Endothelial cell of umbilical vein (primary cell): Measurements from ENCODE around the gene PKNOX2. TPM values are rescaled to one million over a fixed set of nuclear protein-coding genes. Genes with fewer than 3 reads are reported as not detected.

Experiments
- BruUV-seq: library from RNA; stranded (reverse); fragments of 400-500 nt; replicated peaks from 2 replicates; lab custom pipeline; 2021; lab: Mats Ljungman, UMichigan
- CTCF ChIA-PET: fragments of 300-600, 350-600 bp; sonication (Branson Sonifier 250); formaldehyde crosslinking; loops from one replicate; lab custom pipeline; 2021; ENCODE audit warnings: antibody characterized with exemption, inconsistent platforms; lab: Charles Lee
- POLR2A ChIA-PET: fragments of 300-600, 350-600 bp; sonication (Branson Sonifier 250); formaldehyde crosslinking; loops from one replicate; lab custom pipeline; 2021; ENCODE audit warnings: antibody characterized with exemption, inconsistent platforms; lab: Charles Lee
- DNase-seq: peaks from one replicate; pipeline ENCODE4 v3.0.0-alpha.2; 2011; ENCODE audit warnings: low read depth, low spot score
- FAIRE-seq: peaks from 2 replicates; lab custom pipeline; 2011; peaks lifted over from hg19 to GRCh38; lab: Jason Lieb, UNC
- H2AFZ ChIP-seq: 2 replicates; pipeline ENCODE4 v1.6.0; 2012; ENCODE audit warnings: low read depth, low read length, control low read depth, inconsistent platforms
- H3K27ac ChIP-seq: 2 replicates; pipeline ENCODE4 v1.5.1; 2011; ENCODE audit warnings: low read depth, mild to moderate bottlenecking, control low read depth, low read length, moderate library complexity; ENCODE audit not compliant: insufficient read depth
- H3K27me3 ChIP-seq, 2 experiments: 2 replicates each; pipeline versions ENCODE4 v1.6.0 to v1.6.1; 2011; ENCODE audit warnings: low read length in 2 of 2, mixed read lengths in 1 of 2; ENCODE audit not compliant: control insufficient read depth in 2 of 2, insufficient read depth in 2 of 2
- H3K36me3 ChIP-seq, 2 experiments: 2 replicates in 1 of 2; 3 replicates in 1 of 2; pipeline ENCODE4 v1.5.1; 2011; ENCODE audit warnings: low read length in 2 of 2, mild to moderate bottlenecking in 1 of 2, moderate library complexity in 1 of 2; ENCODE audit not compliant: control insufficient read depth in 2 of 2, insufficient read depth in 2 of 2; ENCODE audit errors: extremely low read depth in 1 of 2
- H3K4me1 ChIP-seq: 3 replicates; pipeline ENCODE4 v1.5.1; 2011; ENCODE audit warnings: mild to moderate bottlenecking, low read length; ENCODE audit not compliant: control insufficient read depth, insufficient read depth; ENCODE audit errors: extremely low read depth
- H3K4me2 ChIP-seq: 2 replicates; pipeline ENCODE4 v1.6.1; 2011; ENCODE audit warnings: low read length, control low read depth, mixed read lengths; ENCODE audit not compliant: insufficient read depth
- H3K4me3 ChIP-seq, 3 experiments: fragments of 200-600 bp in 1 of 3; sonication (generic), shearing (Covaris generic) in 1 of 3; replicated peaks in 1 of 3; 2 replicates each; pipeline ENCODE4 v1.5.1; 2011 to 2016; ENCODE audit warnings: control low read depth in 3 of 3, low read length in 3 of 3, mild to moderate bottlenecking in 2 of 3, inconsistent platforms in 1 of 3, low read depth in 1 of 3, moderate library complexity in 1 of 3; ENCODE audit not compliant: insufficient read depth in 1 of 3
- H3K79me2 ChIP-seq: 2 replicates; pipeline ENCODE4 v1.6.0; 2012; ENCODE audit warnings: low read length, inconsistent platforms; ENCODE audit not compliant: control insufficient read depth, insufficient read depth
- H3K9ac ChIP-seq: replicated peaks from 2 replicates; pipeline ENCODE3; 2011; ENCODE audit warnings: low read length, control low read depth; ENCODE audit not compliant: insufficient read depth; ENCODE audit errors: extremely low read depth
- H3K9me1 ChIP-seq: replicated peaks from 3 replicates; pipeline ENCODE4 v1.6.0; 2011; ENCODE audit warnings: mild to moderate bottlenecking, low read length; ENCODE audit not compliant: control insufficient read depth, insufficient read depth; ENCODE audit errors: extremely low read depth
- H3K9me3 ChIP-seq: replicated peaks from 2 replicates; pipeline ENCODE4 v1.5.1; 2012; ENCODE audit warnings: low read length, inconsistent platforms; ENCODE audit not compliant: control insufficient read depth, insufficient read depth
- H4K20me1 ChIP-seq: replicated peaks from 2 replicates; pipeline ENCODE3; 2011; ENCODE audit warnings: mild to moderate bottlenecking, low read length; ENCODE audit not compliant: control insufficient read depth, insufficient read depth; ENCODE audit errors: extremely low read depth
- CTCF ChIP-seq, 2 donors: IDR thresholded peaks; 1 replicate in 1 of 2; 2 replicates in 1 of 2; pipeline ENCODE4 v1.5.1; 2011; ENCODE audit warnings: low read length in 2 of 2, mild to moderate bottlenecking in 2 of 2, moderate library complexity in 2 of 2, control low read depth in 1 of 2, inconsistent platforms in 1 of 2, low read depth in 1 of 2; ENCODE audit not compliant: insufficient read depth in 1 of 2; ENCODE audit errors: extremely low read depth in 1 of 2
- EZH2 ChIP-seq: IDR thresholded peaks from 2 replicates; pipeline ENCODE4 v1.6.1; 2012; ENCODE audit warnings: borderline replicate concordance, low read depth, mild to moderate bottlenecking, moderate library complexity, low read length, inconsistent platforms; ENCODE audit not compliant: severe bottlenecking
- FOS ChIP-seq: IDR thresholded peaks from 2 replicates; pipeline ENCODE4 v1.6.1; 2011; ENCODE audit warnings: mild to moderate bottlenecking, low read length, moderate library complexity, borderline replicate concordance; ENCODE audit not compliant: insufficient read depth
- GATA2 ChIP-seq: IDR thresholded peaks from 2 replicates; pipeline ENCODE4 v1.7.0; 2011; ENCODE audit warnings: low read depth, mild to moderate bottlenecking, moderate library complexity, mixed read lengths, low read length; ENCODE audit not compliant: insufficient read length, insufficient read depth
- JUN ChIP-seq: IDR thresholded peaks from 2 replicates; pipeline ENCODE4 v1.6.1; 2011; ENCODE audit warnings: borderline replicate concordance, low read depth; ENCODE audit not compliant: insufficient read length, insufficient read depth
- MAX ChIP-seq: IDR thresholded peaks from 2 replicates; pipeline ENCODE4 v1.6.1; 2011; ENCODE audit not compliant: insufficient read depth, insufficient read length
- MYC ChIP-seq: IDR thresholded peaks from one replicate; pipeline ENCODE4 v1.6.1; 2011; ENCODE audit warnings: mild to moderate bottlenecking, low read depth, low read length
- POLR2A ChIP-seq: IDR thresholded peaks from 2 replicates; pipeline ENCODE4 v1.6.1; 2012; ENCODE audit warnings: low read depth, mild to moderate bottlenecking, control low read depth, low read length
- POLR2AphosphoS5 ChIP-seq: IDR thresholded peaks from 2 replicates; pipeline ENCODE4 v1.6.1; 2012; ENCODE audit warnings: low read depth, mild to moderate bottlenecking, control low read depth, low read length, moderate library complexity; ENCODE audit not compliant: insufficient read depth
- dilution Hi-C: fragments of 300-500 bp; cut with MboI; formaldehyde crosslinking; loops from one replicate; pipeline ENCODE4 v1.15.0; 2019; ENCODE audit warnings: low sequenced_read_pairs; ENCODE audit not compliant: extremely low pct_ligation_motif_present
- intact Hi-C: fragments of 100-400 bp; cut with micrococcal nuclease; formaldehyde crosslinking; loops from one replicate; pipeline ENCODE4 v1.10.0; 2022
- polyA plus RNA-seq, 4 experiments: library from polyadenylated mRNA; depleted of rRNA in 3 of 4; stranded (reverse) in 3 of 4; unstranded in 1 of 4; fragments of >200 nt; gene quantifications; 2 replicates each; pipeline versions ENCODE4 v1.2.1 to v1.2.3, GENCODE V29; 2011 to 2012; ENCODE audit warnings: missing spikeins in 1 of 4
- total RNA-seq: library from RNA; stranded (reverse); gene quantifications from 2 replicates; pipeline ENCODE4 v1.2.3, GENCODE V29; 2021

PKNOX2 gene
- total and polyA plus RNA-seq, 2 donors (not counting 3 experiments of a cell fraction or from before 2014, with no cell fraction given): 0.11 to 0.91 TPM

DNA sequence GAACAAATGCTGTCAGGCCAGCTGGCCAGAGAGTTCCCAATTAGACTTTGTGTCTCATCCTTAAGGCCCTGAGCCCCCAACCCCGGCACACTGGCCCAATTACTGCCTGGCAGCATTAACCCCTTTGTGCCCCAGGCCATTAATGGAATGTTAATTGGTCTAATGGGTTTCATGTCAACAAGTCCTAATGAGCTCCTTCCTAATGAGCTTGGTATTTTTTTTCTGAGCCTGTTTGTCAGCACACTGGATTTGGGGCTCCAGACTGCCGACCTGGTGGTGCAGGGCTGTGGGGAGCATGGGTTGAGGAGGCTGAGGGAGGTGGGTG lies 182.7 kb downstream of the PKNOX2 start:
- CTCF ChIA-PET: interaction anchor here (0.5 to 6.9 kb wide), 28 partner anchors 11 to 463 kb away, joined by 3 to 188 read pairs (median 10); partner anchors contain the start of genes PKNOX2 and TMEM218
- no peaks in the 10 kb centered on the region for H4K20me1 ChIP-seq

More for the DNA sequence above, 182.7 kb downstream of the PKNOX2 start:
- no peak for DNase-seq
- peaks cover 0 to under 1% of the 10 kb centered on the region in 2 experiments for H3K27me3 ChIP-seq
- no peak overlapping the region for H2AFZ ChIP-seq
- no peaks in the 10 kb centered on the region for H3K9me3 ChIP-seq
- dilution Hi-C loops: no loop called here
- H3K4me3 ChIP-seq: no peak overlapping the region
- no peak overlapping the region for H3K9ac ChIP-seq
- no peak for FAIRE-seq
- H3K27ac ChIP-seq: no peak overlapping the region
- H3K9me1 ChIP-seq: no peaks in the 10 kb centered on the region
- no peak for TF ChIP-seq EZH2
- no peak for TF ChIP-seq MAX
- no peak for TF ChIP-seq MYC
- no peak for TF ChIP-seq JUN
- no peak for TF ChIP-seq POLR2A
- no peak for TF ChIP-seq POLR2AphosphoS5
- no peak for TF ChIP-seq GATA2
- no peak for TF ChIP-seq CTCF (IDR thresholded peaks at IDR 0.05; ENCODE audit: extremely low read depth in 1 of 2, insufficient read depth in 1 of 2, low read depth in 1 of 2, low read length in 2 of 2)
- no peak for TF ChIP-seq FOS
- no TSS peak for BruUV-seq
- intact Hi-C loops: loop anchor here (5.0 kb wide), 1 partner anchor 85 kb away; no protein-coding TSS in a partner anchor
- no peaks in the 10 kb centered on the region for H3K79me2 ChIP-seq
- POLR2A ChIA-PET: no interaction called here
- H3K4me2 ChIP-seq: no peak overlapping the region
- H3K36me3 ChIP-seq: no peaks in the 10 kb centered on the region
- no peaks in the 10 kb centered on the region for H3K4me1 ChIP-seq
